Activated T-helper 2 cell treated with anti-CD3 and anti-CD28 coated beads, Interferon-gamma antibody, Interleukin-2, Interleukin-4, amounts not matched to agents 10 μg/mL and 5 μg/mL and 100 μg/mL, durations not matched to agents 14 hours and 24 hours and 36 hours (primary cell): ENCODE results near the gene HNRNPC. TPM values are rescaled to one million over a fixed set of nuclear protein-coding genes. Genes with fewer than 3 reads are reported as not detected.
"Not testable (repeated sequence)": the region's sequence is repeated elsewhere in the genome, so short reads cannot be mapped to it uniquely, and the experiment has no call there.

Experiments
- DNase-seq: peaks from one replicate; pipeline ENCODE4 v3.0.0; 2021; ENCODE audit warnings: low spot score
- H3K27ac Mint-ChIP-seq: one replicate; pipeline ENCODE4 v1.8.0; 2021; ENCODE audit warnings: mixed read lengths
- H3K27me3 Mint-ChIP-seq: one replicate; pipeline ENCODE4 v1.8.0; 2021; ENCODE audit warnings: low read depth, mixed read lengths
- H3K36me3 Mint-ChIP-seq: one replicate; pipeline ENCODE4 v1.8.0; 2021; ENCODE audit warnings: low read depth, mixed read lengths
- H3K4me1 Mint-ChIP-seq: one replicate; pipeline ENCODE4 v1.8.0; 2021; ENCODE audit warnings: low read depth, mixed read lengths
- H3K4me3 Mint-ChIP-seq: one replicate; pipeline ENCODE4 v1.8.0; 2021; ENCODE audit warnings: low read depth, mild to moderate bottlenecking, moderate library complexity, mixed read lengths
- H3K9me3 Mint-ChIP-seq: one replicate; pipeline ENCODE4 v1.8.0; 2021; ENCODE audit warnings: mixed read lengths
- intact Hi-C: fragments of 100-400 bp; cut with micrococcal nuclease; formaldehyde crosslinking; loops from one replicate; pipeline ENCODE4 v1.15.1; 2023
- total RNA-seq: library from RNA; stranded (reverse); gene quantifications from 2 replicates; pipeline ENCODE4 v1.2.3, GENCODE V29; 2022

The HNRNPC gene
- total RNA-seq, 1 donor from 2014 or later, result 976 TPM

- Mint-ChIP-seq H3K27ac (peak overlapping the region; percentile 100), H3K36me3 (peaks cover 70% of the 10 kb centered on the region)
These were observed 1.8 kb downstream of the HNRNPC start for GRCh38 chr14:21267431-21267845.

GRCh38 chr14:21264025-21264801, 5.0 kb downstream of the HNRNPC start:
- intact Hi-C loops, result loop anchor here (1.0 to 10.0 kb wide), 4 partner anchors 35 to 251 kb away; partner anchors contain the start of gene METTL3
- no peak for DNase-seq
- no peaks in the 10 kb centered on the region for H3K9me3 Mint-ChIP-seq

More at GRCh38 chr14:21267431-21267845, 1.8 kb downstream of the HNRNPC start:
- H3K27me3 Mint-ChIP-seq, result no peaks in the 10 kb centered on the region
- no peak for DNase-seq
- intact Hi-C loops, result loop anchor here (5.0 to 10.0 kb wide), 2 partner anchors 165 to 247 kb away; partner anchors contain the start of genes METTL3 and TMEM253
- H3K4me1 Mint-ChIP-seq, result peaks cover 46% of the 10 kb centered on the region
- H3K4me3 Mint-ChIP-seq, result peak overlapping the region; percentile 99
- H3K9me3 Mint-ChIP-seq, result no peaks in the 10 kb centered on the region

GRCh38 chr14:21263284-21264024, 5.8 kb downstream of the HNRNPC start:
- Mint-ChIP-seq H3K36me3 (peaks cover 97% of the 10 kb centered on the region), H3K9me3 (no peaks in the 10 kb centered on the region), H3K4me3 (peak overlapping the region; percentile 99)

More at GRCh38 chr14:21264025-21264801, 5.0 kb downstream of the HNRNPC start:
- Mint-ChIP-seq H3K4me1 (peaks cover 57% of the 10 kb centered on the region), H3K27ac (peak overlapping the region; percentile 96), H3K4me3 (peak overlapping the region; percentile 99), H3K36me3 (peaks cover 97% of the 10 kb centered on the region), H3K27me3 (no peaks in the 10 kb centered on the region)

GRCh38 chr14:21262410-21262809, 6.8 kb downstream of the HNRNPC start:
- Mint-ChIP-seq H3K4me1 (peaks cover 69% of the 10 kb centered on the region), H3K9me3 (no peaks in the 10 kb centered on the region), H3K27me3 (no peaks in the 10 kb centered on the region), H3K27ac (peak overlapping the region; percentile 79), H3K36me3 (peaks cover 96% of the 10 kb centered on the region), H3K4me3 (peak overlapping the region; percentile 78)
- no peak for DNase-seq
- intact Hi-C loops, result loop anchor here (2.0 to 10.0 kb wide), 2 partner anchors 14 to 252 kb away; partner anchors contain the start of gene METTL3

More at GRCh38 chr14:21263284-21264024, 5.8 kb downstream of the HNRNPC start:
- H3K27me3 Mint-ChIP-seq, result no peaks in the 10 kb centered on the region
- H3K4me1 Mint-ChIP-seq, result peaks cover 65% of the 10 kb centered on the region
- intact Hi-C loops, result loop anchor here (1.0 to 10.0 kb wide), 5 partner anchors 15 to 251 kb away; partner anchors contain the start of gene METTL3
- H3K27ac Mint-ChIP-seq, result peak overlapping the region; percentile 96
- no peak for DNase-seq

- Mint-ChIP-seq H3K4me3 (no peak overlapping the region), H3K36me3 (peaks cover 96% of the 10 kb centered on the region), H3K4me1 (peaks cover 72% of the 10 kb centered on the region), H3K27me3 (no peaks in the 10 kb centered on the region), H3K9me3 (no peaks in the 10 kb centered on the region), H3K27ac (peak overlapping the region; percentile 5)
- DNase-seq, result no peak
- intact Hi-C loops, result loop anchor here (2.0 to 10.0 kb wide), 2 partner anchors 13 to 253 kb away; partner anchors contain the start of gene METTL3
These were observed 7.4 kb downstream of the HNRNPC start for GRCh38 chr14:21261824-21262223.

GRCh38 chr14:21258889-21259787, 10.1 kb downstream of the HNRNPC start:
- H3K27ac Mint-ChIP-seq, result peak overlapping the region; percentile 65
- peak overlapping the region; percentile 41 for H3K4me3 Mint-ChIP-seq
- H3K36me3 Mint-ChIP-seq, result peaks cover 92% of the 10 kb centered on the region
- peaks cover 66% of the 10 kb centered on the region for H3K4me1 Mint-ChIP-seq
- DNase-seq, result no peak
- intact Hi-C loops, result no loop called here
- no peaks in the 10 kb centered on the region for H3K9me3 Mint-ChIP-seq
- no peaks in the 10 kb centered on the region for H3K27me3 Mint-ChIP-seq

- intact Hi-C loops, result no loop called here
- Mint-ChIP-seq H3K9me3 (no peaks in the 10 kb centered on the region), H3K4me3 (peak overlapping the region; percentile 33), H3K27ac (peak overlapping the region; percentile 65), H3K36me3 (peaks cover 92% of the 10 kb centered on the region), H3K27me3 (no peaks in the 10 kb centered on the region), H3K4me1 (peaks cover 57% of the 10 kb centered on the region)
- DNase-seq, result no peak
These were observed 11.0 kb downstream of the HNRNPC start for GRCh38 chr14:21258005-21258888.

GRCh38 chr14:21257394-21257909, 11.8 kb downstream of the HNRNPC start:
- H3K27me3 Mint-ChIP-seq, result no peaks in the 10 kb centered on the region
- H3K4me1 Mint-ChIP-seq, result peaks cover 51% of the 10 kb centered on the region
- DNase-seq, result no peak

GRCh38 chr14:21256539-21257393, 12.5 kb downstream of the HNRNPC start:
- DNase-seq, result no peak
- H3K36me3 Mint-ChIP-seq, result peaks cover 90% of the 10 kb centered on the region
- intact Hi-C loops, result no loop called here
- peak overlapping the region; percentile 56 for H3K27ac Mint-ChIP-seq
- no peaks in the 10 kb centered on the region for H3K9me3 Mint-ChIP-seq
- no peaks in the 10 kb centered on the region for H3K27me3 Mint-ChIP-seq
- peak overlapping the region; percentile 17 for H3K4me3 Mint-ChIP-seq
- peaks cover 47% of the 10 kb centered on the region for H3K4me1 Mint-ChIP-seq

More at GRCh38 chr14:21257394-21257909, 11.8 kb downstream of the HNRNPC start:
- peaks cover 90% of the 10 kb centered on the region for H3K36me3 Mint-ChIP-seq
- H3K27ac Mint-ChIP-seq, result peak overlapping the region; percentile 56
- peak overlapping the region; percentile 35 for H3K4me3 Mint-ChIP-seq
- intact Hi-C loops, result no loop called here
- H3K9me3 Mint-ChIP-seq, result no peaks in the 10 kb centered on the region

- H3K9me3 Mint-ChIP-seq, H3K4me3 Mint-ChIP-seq, intact Hi-C loops, H3K27me3 Mint-ChIP-seq, DNase-seq: not testable (repeated sequence)
- Mint-ChIP-seq H3K36me3 (peaks cover 90% of the 10 kb centered on the region), H3K27ac (peak overlapping the region; percentile 1), H3K4me1 (peaks cover 41% of the 10 kb centered on the region)
These were observed 13.2 kb downstream of the HNRNPC start for GRCh38 chr14:21256102-21256447.
